WTC11 (cell line): ENCODE results near the gene BPIFA3.

Experiments
- CREM ChIP-seq: sonication (generic); formaldehyde crosslinking; IDR thresholded peaks from 2 replicates; pipeline ENCODE4 v1.8.1; 2022; ENCODE audit warnings: mild to moderate bottlenecking, missing genetic modification reagents, moderate library complexity
- ELF4 ChIP-seq: sonication (generic); formaldehyde crosslinking; IDR thresholded peaks from 2 replicates; pipeline ENCODE4 v1.8.1; 2022; ENCODE audit warnings: low read depth, mild to moderate bottlenecking, moderate library complexity, missing genetic modification reagents
- ESRRA ChIP-seq: sonication (generic); formaldehyde crosslinking; IDR thresholded peaks from 2 replicates; pipeline ENCODE4 v1.8.1; 2022; ENCODE audit warnings: mild to moderate bottlenecking, missing genetic modification reagents, borderline replicate concordance
- NFYB ChIP-seq: sonication (generic); formaldehyde crosslinking; conservative IDR thresholded peaks from 2 replicates; pipeline ENCODE4 v1.8.0; 2022; ENCODE audit warnings: low read depth, missing genetic modification reagents
- TF ChIP-seq, protein P1 (sequence below): sonication (generic); formaldehyde crosslinking; IDR thresholded peaks from 2 replicates; pipeline ENCODE4 v1.8.0; 2022; ENCODE audit warnings: mild to moderate bottlenecking, missing genetic modification reagents
- TF ChIP-seq, protein P2 (sequence below): fragments of 200-600 bp; IDR thresholded peaks from 2 replicates; pipeline ENCODE4 v1.8.0; 2022; ENCODE audit warnings: antibody characterized with exemption
- TF ChIP-seq, protein P3 (sequence below): sonication (generic); formaldehyde crosslinking; IDR thresholded peaks from 2 replicates; pipeline ENCODE4 v1.8.1; 2023; ENCODE audit warnings: mild to moderate bottlenecking, missing genetic modification reagents, moderate library complexity
- TF ChIP-seq, protein P4 (sequence below): fragments of 250-450 bp; sonication (Bioruptor Pico); IDR thresholded peaks from 2 replicates; pipeline ENCODE4 v1.8.0; 2021; ENCODE audit warnings: mild to moderate bottlenecking
- TF ChIP-seq, protein P5 (sequence below): sonication (generic); formaldehyde crosslinking; IDR thresholded peaks from 2 replicates; pipeline ENCODE4 v1.8.1; 2023; ENCODE audit warnings: mild to moderate bottlenecking, moderate library complexity, missing genetic modification reagents

DNA sequence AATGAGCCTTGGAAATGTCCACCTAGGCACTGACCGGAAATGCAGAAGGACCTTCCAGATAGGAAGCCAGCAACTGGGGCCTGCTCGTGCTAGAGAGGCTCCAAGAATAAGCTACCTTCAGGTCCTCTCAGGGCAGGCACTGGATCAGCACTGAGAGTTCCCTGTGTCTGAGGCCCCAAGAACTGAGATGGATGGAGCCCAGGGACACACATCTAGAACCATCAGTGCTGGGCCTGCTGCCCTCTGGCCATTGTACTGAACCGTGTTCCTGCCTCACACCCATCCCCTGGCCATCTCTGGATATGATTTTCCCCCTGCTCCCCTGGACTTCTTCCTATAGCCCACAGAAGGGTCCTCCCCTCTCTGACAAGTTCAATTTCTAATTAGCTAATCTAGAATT lies 28.9 kb downstream of the BPIFA3 start:
- TF ChIP-seq, protein P1, sequence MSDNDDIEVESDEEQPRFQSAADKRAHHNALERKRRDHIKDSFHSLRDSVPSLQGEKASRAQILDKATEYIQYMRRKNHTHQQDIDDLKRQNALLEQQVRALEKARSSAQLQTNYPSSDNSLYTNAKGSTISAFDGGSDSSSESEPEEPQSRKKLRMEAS (CRISPR knock-in tag) = no peak
- TF ChIP-seq, protein P2, sequence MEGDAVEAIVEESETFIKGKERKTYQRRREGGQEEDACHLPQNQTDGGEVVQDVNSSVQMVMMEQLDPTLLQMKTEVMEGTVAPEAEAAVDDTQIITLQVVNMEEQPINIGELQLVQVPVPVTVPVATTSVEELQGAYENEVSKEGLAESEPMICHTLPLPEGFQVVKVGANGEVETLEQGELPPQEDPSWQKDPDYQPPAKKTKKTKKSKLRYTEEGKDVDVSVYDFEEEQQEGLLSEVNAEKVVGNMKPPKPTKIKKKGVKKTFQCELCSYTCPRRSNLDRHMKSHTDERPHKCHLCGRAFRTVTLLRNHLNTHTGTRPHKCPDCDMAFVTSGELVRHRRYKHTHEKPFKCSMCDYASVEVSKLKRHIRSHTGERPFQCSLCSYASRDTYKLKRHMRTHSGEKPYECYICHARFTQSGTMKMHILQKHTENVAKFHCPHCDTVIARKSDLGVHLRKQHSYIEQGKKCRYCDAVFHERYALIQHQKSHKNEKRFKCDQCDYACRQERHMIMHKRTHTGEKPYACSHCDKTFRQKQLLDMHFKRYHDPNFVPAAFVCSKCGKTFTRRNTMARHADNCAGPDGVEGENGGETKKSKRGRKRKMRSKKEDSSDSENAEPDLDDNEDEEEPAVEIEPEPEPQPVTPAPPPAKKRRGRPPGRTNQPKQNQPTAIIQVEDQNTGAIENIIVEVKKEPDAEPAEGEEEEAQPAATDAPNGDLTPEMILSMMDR = no peak
- TF ChIP-seq ESRRA = no peak
- TF ChIP-seq, protein P3, sequence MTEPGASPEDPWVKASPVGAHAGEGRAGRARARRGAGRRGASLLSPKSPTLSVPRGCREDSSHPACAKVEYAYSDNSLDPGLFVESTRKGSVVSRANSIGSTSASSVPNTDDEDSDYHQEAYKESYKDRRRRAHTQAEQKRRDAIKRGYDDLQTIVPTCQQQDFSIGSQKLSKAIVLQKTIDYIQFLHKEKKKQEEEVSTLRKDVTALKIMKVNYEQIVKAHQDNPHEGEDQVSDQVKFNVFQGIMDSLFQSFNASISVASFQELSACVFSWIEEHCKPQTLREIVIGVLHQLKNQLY (CRISPR knock-in tag) = no peak
- TF ChIP-seq, protein P4, sequence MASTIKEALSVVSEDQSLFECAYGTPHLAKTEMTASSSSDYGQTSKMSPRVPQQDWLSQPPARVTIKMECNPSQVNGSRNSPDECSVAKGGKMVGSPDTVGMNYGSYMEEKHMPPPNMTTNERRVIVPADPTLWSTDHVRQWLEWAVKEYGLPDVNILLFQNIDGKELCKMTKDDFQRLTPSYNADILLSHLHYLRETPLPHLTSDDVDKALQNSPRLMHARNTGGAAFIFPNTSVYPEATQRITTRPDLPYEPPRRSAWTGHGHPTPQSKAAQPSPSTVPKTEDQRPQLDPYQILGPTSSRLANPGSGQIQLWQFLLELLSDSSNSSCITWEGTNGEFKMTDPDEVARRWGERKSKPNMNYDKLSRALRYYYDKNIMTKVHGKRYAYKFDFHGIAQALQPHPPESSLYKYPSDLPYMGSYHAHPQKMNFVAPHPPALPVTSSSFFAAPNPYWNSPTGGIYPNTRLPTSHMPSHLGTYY (CRISPR knock-in tag) = no peak
- no peak for TF ChIP-seq NFYB (CRISPR knock-in tag)
- no peak for TF ChIP-seq CREM (CRISPR knock-in tag)
- TF ChIP-seq ELF4 (CRISPR knock-in tag) = no peak
- TF ChIP-seq, protein P5, sequence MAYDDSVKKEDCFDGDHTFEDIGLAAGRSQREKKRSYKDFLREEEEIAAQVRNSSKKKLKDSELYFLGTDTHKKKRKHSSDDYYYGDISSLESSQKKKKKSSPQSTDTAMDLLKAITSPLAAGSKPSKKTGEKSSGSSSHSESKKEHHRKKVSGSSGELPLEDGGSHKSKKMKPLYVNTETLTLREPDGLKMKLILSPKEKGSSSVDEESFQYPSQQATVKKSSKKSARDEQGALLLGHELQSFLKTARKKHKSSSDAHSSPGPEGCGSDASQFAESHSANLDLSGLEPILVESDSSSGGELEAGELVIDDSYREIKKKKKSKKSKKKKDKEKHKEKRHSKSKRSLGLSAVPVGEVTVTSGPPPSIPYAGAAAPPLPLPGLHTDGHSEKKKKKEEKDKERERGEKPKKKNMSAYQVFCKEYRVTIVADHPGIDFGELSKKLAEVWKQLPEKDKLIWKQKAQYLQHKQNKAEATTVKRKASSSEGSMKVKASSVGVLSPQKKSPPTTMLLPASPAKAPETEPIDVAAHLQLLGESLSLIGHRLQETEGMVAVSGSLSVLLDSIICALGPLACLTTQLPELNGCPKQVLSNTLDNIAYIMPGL = no peak
